NCI-H2107 treated with DMSO at 0.1 percent for 48 hours (cell line): ENCODE results near the gene PRKG2.
"Not testable (repeated sequence)": the region's sequence is repeated elsewhere in the genome, so short reads cannot be mapped to it uniquely, and the experiment has no call there.

Experiments used
- DNase-seq: peaks from one replicate; lab custom pipeline; 2025; ENCODE audit not compliant: unreplicated experiment; lab: John Stamatoyannopoulos, UW

Gene PRKG2

DNA sequence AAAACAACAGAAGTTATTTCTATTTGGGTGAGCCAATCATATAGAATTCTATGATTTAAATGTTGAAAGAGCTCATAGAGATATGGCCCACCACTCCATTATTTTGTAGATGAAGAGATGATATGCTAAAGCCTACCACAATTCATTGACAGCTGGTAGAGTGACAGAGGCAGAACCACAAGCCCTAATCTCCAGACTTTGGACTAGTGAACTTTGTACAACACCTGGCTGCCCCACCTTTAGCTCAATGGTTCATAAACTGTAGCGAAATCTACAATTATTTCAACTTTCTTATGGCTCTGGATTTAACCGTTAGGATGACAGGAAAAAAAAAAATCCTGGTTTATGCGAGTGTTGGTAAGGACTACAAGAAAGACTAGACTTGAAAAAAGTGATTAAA, 50.9 kb downstream of the PRKG2 start:
- DNase-seq: no peak

DNA sequence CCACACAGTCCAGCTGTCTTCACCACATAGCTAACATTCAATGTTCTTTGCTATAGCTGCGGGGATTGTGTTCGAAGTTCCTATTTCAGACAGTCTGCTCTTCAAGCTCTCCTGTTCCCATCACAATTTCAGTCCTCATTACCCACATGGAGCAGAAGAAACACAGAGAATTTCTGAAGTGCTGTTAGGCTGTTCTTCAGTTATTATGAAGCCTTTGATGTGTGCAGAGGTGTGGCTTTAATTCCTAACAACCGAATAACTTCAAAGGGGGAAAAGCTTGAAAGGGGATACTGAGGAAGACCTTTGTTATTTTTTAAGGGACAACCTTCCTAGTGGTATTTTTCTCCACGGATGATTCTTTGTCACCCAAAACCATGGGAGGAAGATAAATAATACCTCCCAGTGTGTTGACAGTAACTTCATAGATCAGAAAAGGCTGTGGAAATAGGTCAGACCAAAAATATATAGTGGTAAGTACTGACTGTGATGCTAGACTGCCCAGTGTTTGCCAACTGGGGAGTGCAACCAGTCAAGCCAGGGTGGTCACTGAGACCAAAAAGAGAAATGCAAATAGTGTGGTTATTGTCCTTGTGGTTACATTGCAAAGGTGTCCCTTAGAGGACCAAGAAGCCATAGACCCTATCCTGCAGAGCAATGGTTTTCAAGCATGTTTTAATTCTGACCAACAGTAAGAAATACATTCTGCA, 52.1 kb downstream of the PRKG2 start:
- DNase-seq: no peak

DNA sequence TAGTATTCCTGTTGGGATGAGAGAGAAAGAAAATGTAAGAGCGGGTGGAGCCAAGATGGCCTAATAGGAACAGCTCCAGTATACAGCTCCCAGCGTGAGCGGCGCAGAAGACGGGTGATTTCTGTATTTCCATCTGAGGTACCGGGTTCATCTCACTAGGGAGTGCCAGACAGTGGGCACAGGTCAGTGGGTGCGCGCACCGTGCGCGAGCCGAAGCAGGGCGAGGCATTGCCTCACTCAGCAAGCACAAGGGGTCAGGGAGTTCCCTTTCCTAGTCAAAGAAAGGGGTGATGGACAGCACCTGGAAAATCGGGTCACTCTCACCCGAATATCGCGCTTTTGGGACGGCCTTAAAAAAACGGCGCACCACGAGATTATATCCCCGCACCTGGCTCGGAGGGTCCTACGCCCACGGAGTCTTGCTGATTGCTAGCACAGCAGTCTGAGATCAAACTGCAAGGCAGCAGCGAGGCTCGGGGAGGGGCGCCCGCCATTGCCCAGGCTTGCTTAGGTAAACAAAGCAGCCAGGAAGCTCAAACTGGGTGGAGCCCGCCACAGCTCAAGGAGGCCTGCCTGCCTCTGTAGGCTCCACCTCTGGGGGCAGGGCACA, 61.2 kb downstream of the PRKG2 start:
- not testable (repeated sequence) for DNase-seq

DNA sequence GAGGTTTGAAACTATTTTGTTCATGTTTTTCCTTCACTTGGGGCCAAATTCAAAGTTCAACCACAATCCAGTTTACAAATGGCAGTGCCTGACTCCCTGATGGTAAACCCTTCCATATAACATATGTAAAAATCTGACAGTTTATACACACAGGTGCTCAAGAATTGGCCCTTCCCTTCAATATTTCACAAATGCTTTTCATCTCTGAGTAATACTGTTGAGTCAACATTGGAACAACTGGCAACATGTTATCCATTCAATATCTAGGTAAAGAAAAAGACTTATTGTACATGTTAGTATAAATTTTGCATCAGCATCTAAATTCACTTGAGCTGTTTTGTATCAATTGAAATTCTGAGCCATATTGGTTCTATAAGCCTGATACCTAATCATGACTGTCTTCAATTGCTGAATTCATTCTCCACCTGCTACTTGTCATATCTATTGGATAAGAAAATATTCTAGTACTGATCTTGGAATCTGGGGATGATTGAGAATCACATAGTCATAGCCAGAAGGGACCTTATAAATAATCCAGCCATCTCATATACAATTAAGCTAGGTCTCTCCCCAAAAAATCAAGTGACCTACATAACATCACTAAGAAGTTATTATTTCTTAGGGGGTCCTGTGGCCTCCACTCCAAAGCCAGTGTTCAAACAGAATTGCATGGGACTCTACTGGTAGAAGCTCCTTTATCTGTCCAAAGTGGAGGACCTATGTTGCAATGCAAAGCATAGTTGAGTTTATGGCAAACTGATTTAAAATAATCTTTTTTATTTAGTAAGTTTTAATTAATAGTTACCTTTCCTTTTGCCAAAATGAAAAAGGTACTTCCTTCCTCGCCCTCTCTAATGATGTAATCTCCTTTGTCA, 61.9 kb downstream of the PRKG2 start:
- no peak for DNase-seq

DNA sequence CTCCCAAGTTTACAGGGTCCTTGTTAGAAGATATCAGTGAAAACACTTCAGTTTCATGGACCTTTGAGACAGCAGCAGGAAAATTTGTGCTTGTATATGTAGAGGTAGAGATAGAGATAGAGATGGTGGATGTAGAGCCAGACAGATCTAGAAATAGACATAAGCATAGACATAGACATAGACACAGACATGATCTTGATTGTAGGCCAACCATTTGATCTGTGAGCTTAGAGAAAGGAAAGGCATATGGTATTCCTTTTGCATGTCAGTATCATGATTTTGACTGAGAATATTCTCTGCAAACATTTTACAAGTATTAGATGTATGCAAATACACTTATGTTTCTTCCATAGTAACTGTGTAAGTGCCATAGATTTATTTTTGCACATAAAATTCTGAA, 65.0 kb downstream of the PRKG2 start:
- DNase-seq: no peak

DNA sequence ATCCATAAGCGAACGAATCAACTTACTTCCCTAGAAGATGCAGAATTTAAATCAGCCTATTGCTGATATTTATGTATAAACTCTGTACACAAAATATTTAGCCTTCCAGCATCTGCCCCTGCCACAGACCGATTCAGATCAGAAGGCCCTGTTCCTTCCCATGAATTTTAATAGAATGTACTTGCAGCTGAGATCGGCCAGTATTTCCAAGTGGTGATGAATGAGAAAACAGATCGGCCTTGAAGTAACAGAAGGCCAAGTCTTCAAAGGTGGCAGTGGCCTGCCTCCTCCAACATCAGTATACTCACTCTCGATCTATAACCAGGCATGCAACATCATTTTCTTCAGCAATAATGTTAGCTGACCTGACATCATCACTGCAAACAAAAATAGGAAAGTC, 66.4 kb downstream of the PRKG2 start:
- DNase-seq: no peak

DNA sequence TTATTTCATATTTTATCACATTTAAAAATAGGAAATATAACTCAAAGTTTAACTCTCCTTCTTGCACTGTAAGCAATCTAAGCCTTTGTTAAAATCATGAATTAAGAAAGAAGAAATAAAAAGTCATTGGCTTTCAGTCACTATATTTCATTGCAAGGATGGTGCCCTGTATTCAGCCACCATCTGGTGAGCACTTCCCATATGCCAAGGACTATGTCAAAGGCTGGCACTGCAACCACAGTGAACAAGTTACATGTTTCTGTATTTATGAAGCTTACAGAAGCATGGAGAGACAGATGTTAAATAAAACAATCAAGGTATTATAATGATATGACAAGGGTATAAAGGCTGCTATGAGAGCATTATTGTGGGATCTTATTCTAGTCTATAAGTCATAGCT, 68.6 kb downstream of the PRKG2 start:
- no peak for DNase-seq

DNA sequence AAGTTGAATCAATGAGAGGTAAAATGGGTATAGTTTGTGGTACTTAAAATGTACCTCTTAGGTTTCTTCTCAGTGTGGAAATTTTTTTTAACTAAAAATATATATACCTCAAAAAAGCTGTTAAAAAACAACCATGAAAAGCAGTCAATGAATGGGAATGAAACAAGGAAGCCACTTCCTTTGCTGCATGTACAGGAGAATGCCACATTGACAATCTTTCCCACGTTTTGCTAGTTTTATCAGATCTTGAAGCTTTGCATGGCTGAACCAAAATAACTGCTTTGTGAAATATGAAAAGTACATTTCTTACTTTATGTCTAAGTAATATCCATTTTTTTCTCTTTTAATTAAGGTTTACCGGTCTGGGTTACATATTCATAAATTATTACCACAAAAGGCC, 71.8 kb downstream of the PRKG2 start:
- DNase-seq: no peak

DNA sequence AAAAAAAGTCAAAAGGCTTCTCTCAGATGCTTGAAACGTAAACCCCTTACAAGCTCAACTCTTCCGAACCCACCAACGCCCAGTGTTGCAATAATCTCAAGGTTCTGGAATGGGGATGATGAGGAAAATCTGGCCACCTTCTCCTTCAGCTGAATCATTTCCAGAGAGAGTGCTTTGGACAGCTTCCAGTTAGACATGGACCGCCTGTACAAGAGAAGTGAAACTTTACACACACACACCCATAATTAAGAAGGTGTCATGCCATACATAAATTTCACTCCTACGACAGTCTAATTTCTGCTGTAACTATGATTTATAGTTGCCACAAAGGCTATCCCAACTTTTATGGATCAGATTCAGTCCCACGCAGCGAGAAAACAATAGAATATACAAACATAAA, 72.3 kb downstream of the PRKG2 start:
- DNase-seq: no peak

DNA sequence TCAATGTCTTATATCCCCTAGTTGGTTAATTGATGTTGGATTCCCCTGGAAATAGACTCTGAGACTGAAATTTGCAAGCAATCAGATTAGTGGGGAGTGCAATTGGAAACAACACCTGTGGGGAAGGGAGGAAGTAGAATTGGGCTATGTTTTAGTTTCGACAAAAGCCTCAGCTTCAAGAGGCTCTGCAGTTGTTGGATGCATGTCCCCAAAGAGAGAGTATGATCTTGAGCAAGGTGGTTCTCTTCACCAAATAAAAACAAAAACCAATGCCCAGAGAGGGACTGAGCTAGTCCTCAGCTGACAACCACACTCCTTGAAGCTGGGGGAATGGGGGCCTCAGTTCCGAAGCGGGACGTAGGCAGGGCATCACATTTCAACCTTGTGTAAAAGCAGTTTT, 77.1 kb downstream of the PRKG2 start:
- no peak for DNase-seq

DNA sequence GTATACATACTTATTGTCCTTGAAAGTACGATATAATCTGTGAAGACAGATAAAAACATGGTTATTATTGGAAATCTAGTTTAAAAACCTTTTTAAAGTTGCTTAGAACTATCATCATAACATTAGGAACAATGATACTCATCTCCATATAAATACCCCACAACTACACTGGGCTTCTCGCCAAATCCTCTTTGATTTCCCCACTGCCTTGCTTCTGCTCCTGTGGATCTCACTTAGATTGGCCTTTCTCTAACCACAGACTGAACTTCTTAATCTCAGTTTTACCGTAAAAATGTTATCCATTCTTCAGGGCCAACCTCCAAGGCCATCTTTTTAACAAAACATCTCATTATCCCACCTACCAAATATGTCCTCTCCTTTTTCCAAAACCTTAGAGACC, 77.6 kb downstream of the PRKG2 start:
- no peak for DNase-seq

DNA sequence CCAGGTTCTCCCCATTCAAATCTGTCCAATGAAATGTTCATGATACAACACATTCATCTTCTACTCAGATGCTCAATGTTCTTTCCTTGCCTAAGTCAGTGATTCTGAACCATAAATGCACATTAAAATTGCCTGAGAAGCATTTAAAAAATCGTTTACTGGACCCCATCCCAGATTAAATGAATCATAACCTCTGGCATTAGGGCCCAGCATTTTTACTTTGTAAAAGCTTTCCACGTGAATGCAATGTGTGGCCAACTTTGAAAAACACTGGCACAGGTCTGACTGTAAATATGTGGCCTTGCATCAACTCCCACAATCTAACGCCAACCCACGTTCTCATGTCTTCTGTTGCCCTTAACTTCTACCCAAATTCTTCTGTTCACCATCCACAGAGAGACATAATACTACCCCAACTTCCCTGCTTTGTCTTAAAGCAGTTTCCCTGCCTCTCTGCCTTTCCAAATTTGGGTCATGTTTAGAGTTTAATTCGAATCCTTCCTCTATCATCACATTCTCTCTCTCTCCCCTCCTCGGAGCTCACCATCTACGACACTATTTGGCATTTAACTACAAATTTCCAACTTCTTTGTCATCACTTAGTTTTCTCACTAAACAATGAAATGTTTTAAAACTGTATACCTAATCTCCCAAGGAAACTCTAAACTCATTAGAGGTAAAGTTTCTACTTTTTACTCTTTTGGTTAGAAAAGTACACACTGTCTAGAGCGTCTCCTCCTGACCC, 78.7 kb downstream of the PRKG2 start:
- DNase-seq: no peak

DNA sequence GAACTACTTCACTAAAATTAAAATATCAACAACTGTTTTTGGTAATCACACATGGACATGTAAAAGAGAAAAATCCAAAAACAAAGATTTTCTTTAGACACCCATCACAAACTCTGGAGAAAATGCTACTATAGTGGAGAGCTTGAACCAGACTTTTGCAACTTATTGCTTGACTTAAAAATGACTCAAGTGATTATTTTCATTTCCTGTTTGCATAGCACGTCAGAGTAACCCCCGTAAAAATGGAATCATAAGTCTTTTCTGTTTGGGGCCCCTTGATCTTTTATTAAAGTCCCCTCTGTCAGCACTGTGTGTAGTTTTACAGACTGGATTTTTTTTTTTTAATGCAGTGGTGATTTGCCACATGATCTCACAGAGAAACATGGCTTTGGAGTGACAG, 79.5 kb downstream of the PRKG2 start:
- no peak for DNase-seq

DNA sequence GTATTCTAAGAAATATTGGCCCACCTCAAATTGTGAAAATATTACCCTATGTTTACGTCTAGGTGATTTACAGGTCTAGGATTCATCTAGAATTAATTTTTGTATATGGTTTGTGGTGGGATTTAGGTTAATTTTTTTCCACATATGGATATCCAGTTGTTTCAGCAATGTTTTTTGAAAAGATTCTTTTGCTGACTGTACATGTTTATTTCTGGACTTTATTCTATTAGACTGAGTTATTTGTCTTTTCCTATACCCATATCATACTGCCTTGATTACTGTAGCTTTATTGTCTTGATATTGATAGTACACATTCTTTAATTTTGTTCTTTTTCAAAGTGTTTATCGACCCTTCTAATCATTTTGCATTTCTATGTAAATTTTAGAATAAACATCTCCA, 83.5 kb downstream of the PRKG2 start:
- DNase-seq: no peak

DNA sequence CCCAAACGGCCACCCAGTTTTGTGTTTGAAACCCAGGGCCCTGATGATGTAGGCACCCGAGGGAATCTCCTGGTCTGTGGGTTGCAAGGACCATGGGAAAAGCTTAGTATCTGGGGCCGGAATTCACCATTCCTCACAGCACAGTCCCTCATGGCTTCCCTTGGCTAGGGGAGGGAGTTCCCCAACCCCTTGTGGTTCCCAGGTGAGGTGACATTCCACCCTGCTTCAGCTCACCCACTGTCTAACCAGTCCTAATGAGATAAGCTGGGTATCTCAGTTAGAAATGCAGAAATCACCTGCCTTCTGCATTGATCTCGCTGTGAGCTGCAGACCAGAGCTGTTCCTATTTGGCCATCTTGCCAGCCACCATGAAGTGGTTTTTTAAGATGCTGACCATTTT, 84.0 kb downstream of the PRKG2 start:
- no peak for DNase-seq

DNA sequence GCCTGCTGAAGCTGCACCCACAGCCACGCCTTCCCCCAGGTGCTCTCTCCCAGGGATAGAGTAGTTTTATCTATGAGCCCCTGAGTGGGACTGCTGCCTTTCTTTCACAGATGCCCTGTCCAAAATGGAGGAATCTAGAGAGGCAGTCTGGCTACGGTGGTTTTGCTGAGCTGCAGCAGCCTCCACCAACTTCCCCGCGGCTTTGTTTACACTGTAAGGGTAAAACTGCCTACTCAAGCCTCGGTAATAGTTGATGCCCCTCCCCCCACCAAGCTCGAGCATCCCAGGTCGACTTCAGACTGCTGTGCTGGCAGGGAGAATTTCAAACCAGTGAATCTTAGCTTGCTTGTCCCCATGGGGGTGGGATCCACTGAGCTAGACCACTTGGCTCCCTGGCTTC, 84.5 kb downstream of the PRKG2 start:
- DNase-seq: no peak

DNA sequence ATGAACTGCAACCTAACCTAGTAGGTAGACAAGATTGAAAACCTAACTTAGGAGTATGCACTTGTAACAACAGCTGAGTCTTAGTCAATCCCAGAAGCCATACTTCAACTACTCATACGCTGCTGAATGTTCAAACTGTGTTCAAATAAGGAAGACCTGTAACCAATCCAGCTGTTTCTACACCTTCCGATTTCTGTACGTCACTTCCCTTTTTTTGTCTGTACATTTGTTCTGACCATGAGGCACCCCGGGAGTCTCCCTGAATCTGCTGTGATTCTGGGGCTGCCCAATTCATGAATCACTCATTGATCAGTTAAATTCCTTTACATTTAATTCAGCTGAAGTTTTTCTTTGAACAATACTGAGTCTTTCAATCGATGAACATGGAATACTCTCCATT, 95.0 kb downstream of the PRKG2 start:
- no peak for DNase-seq

DNA sequence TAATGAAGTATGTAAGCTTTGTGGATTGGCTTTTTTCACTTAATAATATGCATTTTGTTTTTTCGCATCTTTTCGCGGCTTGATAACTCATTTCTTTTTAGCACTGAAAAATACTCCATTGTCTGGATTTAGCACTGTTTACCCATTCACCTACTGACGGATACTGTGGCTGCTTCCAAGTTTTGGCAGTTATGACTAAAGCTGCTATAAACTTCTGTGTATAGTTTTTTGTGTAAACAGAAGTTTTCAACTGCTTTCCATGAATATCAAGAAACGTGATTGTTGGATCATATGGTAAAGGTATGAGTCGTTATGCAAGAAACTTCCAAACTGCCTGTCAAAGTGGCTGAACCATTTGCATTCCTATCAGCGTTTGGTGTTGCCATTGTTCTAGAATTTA, 96.9 kb downstream of the PRKG2 start:
- no peak for DNase-seq

DNA sequence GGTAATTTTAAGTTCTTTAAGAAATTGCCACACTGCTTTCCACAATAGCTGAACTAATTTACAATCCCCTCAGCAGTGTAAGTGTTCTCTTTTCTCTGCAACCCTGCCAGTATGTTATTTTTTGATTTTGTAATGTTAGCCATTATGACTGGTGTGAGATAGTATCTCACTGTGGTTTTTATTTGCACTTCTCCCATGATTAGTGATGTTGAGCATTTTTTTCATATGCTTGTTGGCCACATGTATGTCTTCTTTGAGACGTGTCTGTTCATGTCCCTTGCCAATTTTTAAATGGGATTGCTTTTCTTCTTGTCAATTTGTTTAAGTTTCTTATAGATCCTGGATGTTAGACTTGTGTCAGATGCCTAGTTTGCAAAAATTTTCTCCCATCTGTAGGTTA, 98.5 kb downstream of the PRKG2 start:
- no peak for DNase-seq

DNA sequence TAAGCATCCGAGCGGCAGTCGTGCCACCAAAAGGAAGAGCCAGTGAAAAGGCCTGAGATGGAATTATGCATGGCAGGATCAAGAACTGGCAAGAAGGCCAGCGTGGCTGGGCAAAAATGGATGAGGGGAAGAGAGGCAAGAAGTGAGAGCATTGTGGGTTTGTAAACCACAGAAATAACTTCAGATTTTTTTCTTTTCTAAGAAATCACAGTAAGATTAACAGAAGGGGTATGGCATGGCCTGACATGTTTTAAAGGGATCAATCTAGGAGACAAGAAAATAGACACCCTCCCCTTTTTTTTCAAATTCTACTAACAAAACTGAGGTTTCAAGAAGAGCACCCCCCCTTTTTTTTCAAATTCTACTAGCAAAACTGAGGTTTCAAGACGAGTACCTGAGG, 102.0 kb downstream of the PRKG2 start:
- DNase-seq: no peak

DNA sequence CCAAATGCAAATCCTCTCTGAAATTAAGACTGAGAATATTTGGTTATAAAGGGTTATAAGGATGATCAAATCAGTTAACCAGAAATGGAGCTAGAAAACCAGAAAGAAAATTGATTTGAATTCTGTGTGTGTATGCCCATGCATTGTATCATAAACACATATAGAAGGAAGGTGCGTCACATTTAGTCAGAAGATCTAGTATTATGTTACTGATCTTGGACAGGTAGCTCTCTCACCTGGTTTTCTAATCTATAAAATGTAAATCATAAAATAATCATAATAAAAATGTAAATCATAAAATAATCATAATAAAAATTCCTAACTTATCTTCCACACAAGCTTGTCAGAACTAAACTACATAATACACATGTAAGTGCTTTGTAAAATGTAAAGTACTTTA, 105.7 kb downstream of the PRKG2 start:
- DNase-seq: no peak

DNA sequence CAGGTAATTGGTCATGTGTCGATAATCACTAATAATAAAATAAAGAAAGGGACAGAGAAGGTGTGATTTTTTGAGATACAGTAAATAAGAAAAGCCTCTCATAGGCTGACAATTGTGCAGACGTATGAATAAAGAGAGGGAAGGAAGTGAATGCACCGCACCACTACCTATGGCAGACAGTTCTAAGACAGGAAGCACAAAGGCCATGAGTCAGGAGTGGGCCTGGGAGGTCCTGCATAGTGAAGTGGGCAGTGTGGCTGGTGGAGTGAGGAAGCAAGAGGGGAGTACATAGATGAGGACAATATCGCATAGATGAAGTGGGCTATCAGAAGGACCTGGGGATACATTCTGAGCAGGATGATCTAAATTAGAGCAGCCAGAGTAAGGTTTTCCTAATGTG, 108.9 kb downstream of the PRKG2 start:
- no peak for DNase-seq
